Sigmoid colon (tissue), 4 donors: ENCODE results near the gene MGP.

Source experiments
- CTCF ChIP-seq, 4 experiments: fragments of 450-650 bp in 3 of 4; fragments of 200-600 bp in 1 of 4; IDR thresholded peaks; one replicate each; pipeline ENCODE4 v1.5.1; 2016 to 2019; ENCODE audit warnings: antibody characterized with exemption in 4 of 4, mild to moderate bottlenecking in 3 of 4, moderate library complexity in 2 of 4
- EP300 ChIP-seq, 4 donors: sonication (generic); formaldehyde crosslinking; IDR thresholded peaks; one replicate each; pipeline ENCODE4 v1.6.1; 2017; ENCODE audit warnings: antibody characterized with exemption in 4 of 4
- POLR2AphosphoS5 ChIP-seq, 4 donors: sonication (generic); formaldehyde crosslinking; IDR thresholded peaks; one replicate each; pipeline ENCODE4 v1.6.1; 2017; ENCODE audit warnings: antibody characterized with exemption in 4 of 4

DNA sequence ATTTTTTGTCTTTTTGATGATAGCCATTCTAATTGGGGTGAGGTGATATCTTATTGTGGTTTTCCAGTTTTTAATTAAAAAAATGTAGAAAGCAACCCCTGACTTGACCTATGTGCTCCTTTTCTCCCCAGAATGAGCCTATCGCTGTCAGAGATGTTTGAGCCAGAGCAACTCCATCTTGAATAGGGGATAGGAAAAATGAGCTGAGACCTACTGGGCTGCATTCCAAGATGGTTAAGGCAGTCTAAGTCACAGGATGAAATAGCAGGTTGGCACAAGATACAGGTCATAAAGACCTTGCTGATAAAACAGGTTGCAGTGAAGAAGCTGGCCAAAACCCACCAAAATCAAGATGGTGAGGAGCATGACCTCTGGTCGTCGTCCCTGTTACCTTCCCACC, 38.9 kb upstream of the MGP start:
- TF ChIP-seq CTCF (IDR thresholded peaks at IDR 0.05) (no peak), EP300 (IDR thresholded peaks at IDR 0.05) (no peak), POLR2AphosphoS5 (IDR thresholded peaks at IDR 0.05) (no peak)
